Measurements from ENCODE around the gene SPATA33. TPM values are rescaled to one million over a fixed set of nuclear protein-coding genes. Genes with fewer than 3 reads are reported as not detected.

Gene SPATA33
- polyA plus RNA-seq, 1 experiment, result 2.6 TPM

DNA sequence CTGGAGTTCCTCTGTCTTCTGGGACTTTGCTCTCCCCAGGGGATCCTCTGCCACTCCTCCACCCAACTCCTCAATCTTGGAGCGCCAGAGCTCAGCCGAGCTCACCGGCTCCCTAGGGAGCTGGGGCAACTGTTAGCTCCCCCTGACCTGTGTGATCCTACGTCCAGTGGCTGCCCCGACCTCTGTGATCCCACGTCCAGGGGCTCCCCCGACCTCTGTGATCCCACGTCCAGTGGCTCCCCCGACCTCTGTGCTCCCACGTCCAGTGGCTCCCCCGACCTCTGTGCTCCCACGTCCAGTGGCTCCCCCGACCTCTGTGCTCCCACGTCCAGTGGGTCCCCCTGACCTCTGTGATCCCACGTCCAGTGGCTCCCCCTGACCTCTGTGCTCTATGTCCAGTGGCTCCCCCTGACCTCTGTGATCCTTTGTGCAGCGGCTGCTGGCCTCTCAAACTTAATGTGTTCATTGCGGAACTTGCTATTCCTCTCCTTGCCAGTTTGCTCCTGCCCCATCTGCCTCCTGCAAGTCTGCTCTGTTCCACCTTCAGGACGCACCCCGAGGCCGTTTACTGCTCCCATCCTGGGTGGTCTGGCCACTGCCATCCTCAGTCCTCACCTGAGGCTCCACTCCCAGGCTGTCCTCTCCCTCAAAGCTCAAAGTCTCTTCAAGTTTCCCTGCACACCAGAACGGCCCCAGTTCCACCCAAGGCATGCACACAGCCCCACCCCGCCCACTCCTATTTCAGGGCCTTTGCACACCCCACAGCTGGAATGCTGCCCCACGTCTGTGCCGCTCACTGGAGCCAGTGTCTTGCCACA, 60.3 kb downstream of the SPATA33 start:
- Histone ChIP-seq H3K27me3 (ENCODE audit: control insufficient read depth, insufficient read depth, low read length) (no peaks in the 10 kb centered on the region), H3K4me3 (ENCODE audit: low read depth, low read length) (no peak overlapping the region), H3K36me3 (ENCODE audit: control insufficient read depth, insufficient read depth, low read length) (peaks cover 4% of the 10 kb centered on the region)
- no peak for DNase-seq (ENCODE audit: low read depth)
- TF ChIP-seq, protein P1, sequence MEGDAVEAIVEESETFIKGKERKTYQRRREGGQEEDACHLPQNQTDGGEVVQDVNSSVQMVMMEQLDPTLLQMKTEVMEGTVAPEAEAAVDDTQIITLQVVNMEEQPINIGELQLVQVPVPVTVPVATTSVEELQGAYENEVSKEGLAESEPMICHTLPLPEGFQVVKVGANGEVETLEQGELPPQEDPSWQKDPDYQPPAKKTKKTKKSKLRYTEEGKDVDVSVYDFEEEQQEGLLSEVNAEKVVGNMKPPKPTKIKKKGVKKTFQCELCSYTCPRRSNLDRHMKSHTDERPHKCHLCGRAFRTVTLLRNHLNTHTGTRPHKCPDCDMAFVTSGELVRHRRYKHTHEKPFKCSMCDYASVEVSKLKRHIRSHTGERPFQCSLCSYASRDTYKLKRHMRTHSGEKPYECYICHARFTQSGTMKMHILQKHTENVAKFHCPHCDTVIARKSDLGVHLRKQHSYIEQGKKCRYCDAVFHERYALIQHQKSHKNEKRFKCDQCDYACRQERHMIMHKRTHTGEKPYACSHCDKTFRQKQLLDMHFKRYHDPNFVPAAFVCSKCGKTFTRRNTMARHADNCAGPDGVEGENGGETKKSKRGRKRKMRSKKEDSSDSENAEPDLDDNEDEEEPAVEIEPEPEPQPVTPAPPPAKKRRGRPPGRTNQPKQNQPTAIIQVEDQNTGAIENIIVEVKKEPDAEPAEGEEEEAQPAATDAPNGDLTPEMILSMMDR (IDR thresholded peaks at IDR 0.05; ENCODE audit: insufficient read depth, low read depth, low read length), result no peak
- ChIA-PET CTCF (interaction anchor here (3.2 kb wide), 1 partner anchor 18 kb away, joined by 9 read pairs; no protein-coding TSS in a partner anchor), POLR2A (no interaction called here)

Other genes with a start within 250 kb of the SPATA33 start
- gene ANKRD11, start 167.3 kb upstream of the SPATA33 start, polyA plus RNA-seq (2011; rRNA removed), result 44.1 and 61.8 TPM in 2 replicates
- gene SPG7, start 149.4 kb upstream of the SPATA33 start, polyA plus RNA-seq (2011; rRNA removed), result 36.3 and 45.0 TPM in 2 replicates
- 4,141 and 4,466 TPM in 2 replicates for gene RPL13, start 97.2 kb upstream of the SPATA33 start, polyA plus RNA-seq (2011; rRNA removed)
- 4.2 and 7.1 TPM in 2 replicates for gene CPNE7, start 82.1 kb upstream of the SPATA33 start, polyA plus RNA-seq (2011; rRNA removed)
- gene DPEP1, start 44.2 kb upstream of the SPATA33 start, polyA plus RNA-seq (2011; rRNA removed), result not detected in 2 replicates
- gene CHMP1A, start 128 bp upstream of the SPATA33 start, polyA plus RNA-seq (2011; rRNA removed), result 58.5 and 105 TPM in 2 replicates
- 31.5 and 56.0 TPM in 2 replicates for gene CDK10, start 28.9 kb downstream of the SPATA33 start, polyA plus RNA-seq (2011; rRNA removed)
- 2.8 and 5.3 TPM in 2 replicates for gene SPATA2L, start 43.9 kb downstream of the SPATA33 start, polyA plus RNA-seq (2011; rRNA removed)
- 8.3 and 15.6 TPM in 2 replicates for gene VPS9D1, start 63.1 kb downstream of the SPATA33 start, polyA plus RNA-seq (2011; rRNA removed)
- 5.6 and 8.5 TPM in 2 replicates for gene ZNF276, start 63.7 kb downstream of the SPATA33 start, polyA plus RNA-seq (2011; rRNA removed)
- gene FANCA, start 158.8 kb downstream of the SPATA33 start, polyA plus RNA-seq (2011; rRNA removed), result 8.9 and 13.4 TPM in 2 replicates
- gene SPIRE2, start 170.6 kb downstream of the SPATA33 start, polyA plus RNA-seq (2011; rRNA removed), result 2.2 and 2.3 TPM in 2 replicates
- 131 and 219 TPM in 2 replicates for gene TCF25, start 215.8 kb downstream of the SPATA33 start, polyA plus RNA-seq (2011; rRNA removed)